GM19468 (cell line): ENCODE data around the gene MOCS3.

Experiments
- ATAC-seq: cut with Tn5 transposase; IDR thresholded peaks from one replicate; pipeline ENCODE4 v1.9.1; 2021; ENCODE audit warnings: mild to moderate bottlenecking, moderate library complexity, moderate number of reproducible peaks; ENCODE audit not compliant: unreplicated experiment; ENCODE audit errors: extremely low read depth

MOCS3 gene

GRCh38 chr20:50958615-50959542 is at the start of gene MOCS3:
TSS of gene MOCS3 (plus strand) at chr20:50958818. CDS start at chr20:50958843, 25 bp downstream.
- peak; percentile 70 for ATAC-seq

DNA sequence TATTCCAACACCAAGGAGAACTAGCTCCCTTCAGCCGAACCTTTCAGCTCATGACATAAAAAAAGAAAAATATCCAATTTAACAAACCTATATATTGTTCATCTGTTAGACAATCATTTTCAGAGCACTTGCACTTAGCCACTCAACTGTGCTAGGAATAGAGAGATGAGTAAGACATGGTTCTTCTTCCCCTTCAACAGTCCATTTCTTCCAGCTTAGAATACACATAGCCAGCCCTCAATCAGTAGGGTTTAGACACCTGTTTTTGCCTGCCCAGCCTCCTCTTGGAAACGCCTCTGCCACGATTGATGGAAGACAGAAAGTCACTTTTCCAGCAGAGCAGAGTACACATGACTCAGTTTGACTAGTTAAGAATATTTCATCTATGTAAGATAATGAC is 49.2 kb upstream of the MOCS3 start:
- ATAC-seq, result no peak

- ATAC-seq, result no peak
These were observed 47.6 kb upstream of the MOCS3 start for GRCh38 chr20:50911030-50911429.

DNA sequence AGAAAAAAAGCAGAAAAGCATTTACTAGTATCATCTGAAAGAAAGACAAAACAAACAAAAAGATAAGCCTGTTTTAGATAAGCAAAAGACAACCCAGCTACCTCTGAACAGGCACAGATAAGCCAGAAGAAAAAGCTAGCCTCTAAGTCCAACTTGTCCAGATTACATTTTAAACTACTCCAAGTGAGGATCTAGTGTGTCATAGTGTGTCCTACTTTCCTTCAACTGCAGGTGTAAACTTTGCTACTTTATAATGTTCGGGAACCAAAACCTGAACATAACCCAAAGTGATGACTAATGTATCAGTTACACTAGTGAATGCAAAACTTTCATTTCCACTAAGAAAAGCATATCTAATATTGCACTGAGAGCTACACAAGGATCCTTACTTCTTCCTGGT is 46.9 kb upstream of the MOCS3 start:
- ATAC-seq, result peak; percentile 42

GRCh38 chr20:50913690-50914375 is 44.8 kb upstream of the MOCS3 start:
- no peak for ATAC-seq

DNA sequence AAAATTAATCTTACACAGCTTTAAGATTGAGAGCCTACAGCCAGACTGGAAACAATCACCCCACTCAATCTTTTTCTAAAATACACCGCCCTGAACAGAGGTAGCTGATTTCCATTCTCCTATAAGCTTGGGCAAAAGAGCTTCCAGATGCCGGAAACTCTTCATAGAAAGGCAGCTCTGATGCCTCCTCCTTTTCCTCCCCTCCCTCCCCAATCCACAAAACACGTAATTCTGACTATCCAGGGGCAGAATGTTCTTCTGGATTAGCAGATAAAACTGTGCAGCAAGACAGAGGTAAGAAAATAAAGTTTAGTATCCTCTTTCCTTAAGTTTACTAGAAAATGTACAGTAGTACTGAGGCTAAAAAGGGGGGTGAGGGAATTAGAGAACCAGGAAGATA is 43.2 kb upstream of the MOCS3 start:
- no peak for ATAC-seq

- no peak for ATAC-seq
These were observed 42.4 kb upstream of the MOCS3 start for GRCh38 chr20:50916257-50916656.

DNA sequence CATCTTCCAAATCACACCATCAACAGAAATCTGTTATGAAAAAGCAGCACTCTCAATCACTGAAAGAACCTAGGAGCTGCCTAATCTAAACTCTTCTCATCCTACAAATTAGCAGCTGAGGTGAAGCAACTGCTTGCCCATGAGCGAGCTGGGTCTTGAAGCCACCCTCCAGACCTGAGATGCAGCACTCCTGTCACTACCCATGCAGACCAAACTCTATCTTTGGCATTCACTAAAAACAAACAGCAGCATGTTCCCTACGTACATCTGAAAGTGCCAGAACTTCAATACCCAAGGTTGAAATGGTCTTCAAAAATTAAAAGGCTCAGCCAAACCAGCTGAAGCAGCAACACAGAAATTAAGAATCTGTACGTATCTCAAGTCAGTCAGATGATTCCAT is 41.7 kb upstream of the MOCS3 start:
- ATAC-seq, result no peak

DNA sequence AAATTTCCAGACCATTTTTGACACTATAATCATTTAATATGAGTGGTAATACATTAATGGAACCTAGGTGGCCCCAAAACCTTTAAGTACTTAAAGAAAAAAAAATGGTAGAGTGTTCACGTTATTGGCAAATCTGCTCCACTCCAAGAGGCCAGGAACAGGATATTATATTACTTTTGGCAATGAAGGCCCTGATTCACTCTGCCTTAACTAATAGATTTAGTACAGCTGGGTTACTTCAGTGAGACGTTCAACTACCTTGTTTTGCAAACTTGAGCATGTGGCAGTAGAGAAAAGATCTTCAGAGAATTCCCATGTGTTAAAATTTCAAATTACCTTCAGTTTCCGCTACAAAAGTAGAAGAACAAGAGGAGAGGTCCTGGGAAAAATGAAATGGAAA is 40.2 kb upstream of the MOCS3 start:
- ATAC-seq, result no peak

DNA sequence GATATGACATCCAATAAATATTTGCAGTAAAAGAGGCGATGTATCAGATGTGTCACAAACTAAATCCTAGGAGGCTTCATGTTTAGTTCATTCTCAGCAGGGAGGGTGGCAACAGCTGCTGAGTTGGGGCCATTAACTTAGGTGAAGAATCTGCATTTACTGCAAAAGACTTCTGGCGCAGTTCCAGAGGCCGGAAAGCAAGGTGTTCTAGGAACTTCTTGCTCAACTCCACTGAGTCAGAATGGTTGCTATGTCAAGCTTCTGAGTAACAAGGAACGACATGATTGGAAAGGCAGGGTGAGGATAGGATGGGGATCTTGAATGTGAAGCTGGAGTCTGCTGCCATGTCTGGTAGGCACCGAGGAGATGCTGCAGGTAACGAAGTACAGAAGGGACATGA is 39.1 kb upstream of the MOCS3 start:
- no peak for ATAC-seq

GRCh38 chr20:50920997-50921396 is 37.6 kb upstream of the MOCS3 start:
- no peak for ATAC-seq

GRCh38 chr20:50921803-50922501 is 36.7 kb upstream of the MOCS3 start:
- ATAC-seq, result no peak

GRCh38 chr20:50924261-50924920 is 34.2 kb upstream of the MOCS3 start:
- ATAC-seq, result no peak

GRCh38 chr20:50926530-50926929 is 32.1 kb upstream of the MOCS3 start:
- no peak for ATAC-seq

DNA sequence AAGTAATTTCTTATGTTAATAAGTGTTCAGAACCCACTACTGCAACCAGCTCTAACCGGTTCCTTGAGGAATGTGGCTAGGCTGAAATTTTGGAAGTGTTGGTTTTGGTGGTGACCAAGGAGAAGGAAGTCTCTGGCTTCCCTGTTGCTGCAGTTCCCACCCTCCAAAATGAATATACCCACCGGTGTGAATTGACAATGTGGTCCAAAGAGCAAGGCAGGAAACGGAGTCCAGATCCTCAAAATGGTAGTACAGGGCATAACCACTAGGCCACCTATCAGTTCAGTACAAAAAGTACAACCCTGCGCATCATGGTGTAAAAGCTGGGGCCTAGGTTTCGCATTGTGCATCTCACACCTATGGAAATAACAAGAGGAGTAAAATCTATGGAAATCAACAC is 30.1 kb upstream of the MOCS3 start:
- no peak for ATAC-seq

DNA sequence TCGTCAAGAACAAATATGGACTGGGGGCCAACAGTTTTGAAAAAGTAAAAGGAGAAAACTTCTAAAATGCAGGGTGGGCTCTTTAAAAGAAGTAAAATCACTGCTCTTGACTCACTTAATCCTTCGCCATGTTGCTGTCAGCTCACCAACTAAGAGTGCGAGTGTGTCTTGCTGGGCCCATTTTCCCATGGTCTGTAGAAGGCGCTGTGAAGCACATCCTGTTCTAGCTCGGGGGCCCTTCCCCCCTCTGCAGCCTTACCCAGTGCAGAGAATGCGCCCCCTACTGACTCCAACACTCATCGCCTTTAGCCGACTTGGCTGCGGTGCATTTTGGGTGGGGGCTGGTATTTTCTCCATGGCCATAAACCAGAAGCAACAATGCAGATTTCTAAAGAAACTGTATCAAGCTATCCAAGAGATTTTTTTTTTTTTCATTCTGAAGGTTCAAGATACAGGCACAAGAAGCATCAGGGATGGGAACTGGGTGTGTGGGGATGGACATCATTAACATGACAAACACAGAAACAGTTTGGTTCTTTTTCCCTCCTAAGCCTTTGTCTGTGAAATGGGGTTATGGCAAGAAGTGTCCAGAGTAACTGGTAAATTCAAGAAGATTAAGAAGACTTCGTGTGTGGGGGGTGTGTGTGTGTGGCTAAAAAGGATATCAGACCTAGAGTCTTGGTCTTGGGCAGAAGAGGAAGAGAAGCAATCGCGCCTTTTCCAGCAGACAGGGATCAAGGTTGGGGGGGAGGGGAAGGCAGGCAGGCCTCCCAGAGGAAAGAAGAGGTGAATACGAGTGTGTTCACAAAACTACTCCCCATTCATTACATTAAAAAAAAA is 29.1 kb upstream of the MOCS3 start:
- ATAC-seq, result peak; percentile 61

DNA sequence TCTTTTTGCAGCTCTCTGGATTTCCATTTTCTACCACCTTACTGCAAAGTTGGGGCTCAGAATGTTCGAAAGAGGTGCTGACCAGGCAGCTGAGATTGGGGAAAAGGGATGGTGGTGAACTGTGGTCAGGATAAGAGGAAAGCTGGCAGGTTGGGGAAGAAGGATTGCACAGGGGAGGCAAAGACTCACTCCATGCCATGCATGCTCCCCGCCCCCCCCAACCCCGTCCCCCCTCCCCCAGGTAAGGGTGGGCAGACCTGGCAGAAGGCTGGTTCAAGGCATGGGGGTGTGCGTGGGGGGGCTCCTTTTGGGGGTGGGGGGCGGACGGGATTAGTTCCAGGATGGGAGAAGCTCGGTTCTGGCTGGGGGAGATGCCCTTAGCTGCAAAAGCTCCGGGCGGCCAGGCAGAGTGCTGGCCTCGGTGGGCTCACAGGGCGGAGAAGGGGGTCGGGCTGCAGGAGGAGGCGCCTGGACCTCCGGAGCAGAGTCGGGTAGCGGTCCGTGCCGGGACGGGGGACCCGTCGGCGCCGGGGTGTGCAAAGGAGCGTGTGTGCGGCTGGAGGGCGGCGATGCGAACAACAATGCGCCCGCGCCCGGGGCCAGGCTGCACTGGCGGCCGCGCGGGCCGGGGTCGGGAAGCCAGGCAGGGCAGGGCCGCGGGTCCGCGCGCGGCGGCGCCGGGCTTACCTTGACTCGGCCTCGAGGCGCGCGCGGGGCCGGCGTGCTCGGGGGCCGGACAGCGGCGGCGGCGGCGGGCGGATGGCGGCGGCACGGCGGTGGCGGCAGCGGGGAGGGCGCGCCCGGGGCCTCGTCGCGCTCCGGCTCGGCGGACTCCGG is 28.3 kb upstream of the MOCS3 start:
- no peak for ATAC-seq

DNA sequence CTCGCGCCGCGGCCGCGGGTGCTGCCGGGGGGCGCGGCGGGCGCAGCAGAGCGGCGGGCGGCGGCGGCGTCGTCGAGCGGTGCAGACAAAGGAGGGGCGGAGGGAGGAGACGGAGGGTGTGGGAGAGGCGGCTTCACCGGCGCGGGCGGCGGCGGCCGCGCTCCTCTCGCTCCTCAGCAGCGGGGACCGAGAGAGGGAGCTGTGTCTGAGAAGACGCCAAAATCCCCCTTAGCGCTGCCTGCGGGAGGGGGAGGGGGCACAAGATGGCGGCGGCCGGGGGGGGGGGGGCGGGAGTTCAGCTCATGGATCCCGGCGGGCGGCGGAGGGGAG is 27.7 kb upstream of the MOCS3 start:
- no peak for ATAC-seq
